HG02884 (cell line): ENCODE results near the gene LSM11.
A peak's percentile ranks its signal among the peaks of the same experiment; 100 is the strongest.
"Not testable (repeated sequence)": the region's sequence is repeated elsewhere in the genome, so short reads cannot be mapped to it uniquely, and the experiment has no call there.

Experiments used
- ATAC-seq: cut with Tn5 transposase; IDR thresholded peaks from one replicate; pipeline ENCODE4 v1.9.1; 2021; ENCODE audit warnings: mild to moderate bottlenecking, moderate library complexity; ENCODE audit not compliant: unreplicated experiment

Gene LSM11

GRCh38 chr5:157743163-157744050, at the start of gene LSM11:
TSS of gene LSM11 (plus strand) at chr5:157743712. CDS start at chr5:157743751, 39 bp downstream.
- peak; percentile 83 for ATAC-seq

- not testable (repeated sequence) for ATAC-seq
Observed at GRCh38 chr5:157693816-157694215, 49.7 kb upstream of the LSM11 start.

- ATAC-seq, result not testable (repeated sequence)
Observed at GRCh38 chr5:157696154-157696553, 47.4 kb upstream of the LSM11 start.

- ATAC-seq, result not testable (repeated sequence)
Observed at GRCh38 chr5:157698674-157699073, 44.8 kb upstream of the LSM11 start.

GRCh38 chr5:157703736-157704135, 39.8 kb upstream of the LSM11 start:
- no peak for ATAC-seq

DNA sequence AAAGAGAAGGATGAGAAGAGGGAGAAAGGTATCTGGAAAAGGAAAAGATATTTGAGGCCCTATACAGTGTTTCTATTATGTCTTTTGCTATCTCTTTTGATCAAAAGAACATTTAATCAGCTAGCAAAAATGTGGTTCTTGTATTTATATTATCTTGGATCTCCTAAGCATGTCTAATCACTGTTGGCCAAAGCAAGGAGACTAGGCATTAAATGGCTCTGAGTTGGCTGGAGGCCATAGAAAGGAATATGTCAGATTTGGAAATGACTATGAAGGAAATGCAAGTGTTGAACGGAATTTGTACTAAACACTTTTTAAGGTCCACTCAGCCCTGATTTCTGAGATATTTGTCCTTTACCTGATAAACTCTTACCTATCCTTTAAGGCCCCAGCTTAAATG, 34.6 kb upstream of the LSM11 start:
- no peak for ATAC-seq

DNA sequence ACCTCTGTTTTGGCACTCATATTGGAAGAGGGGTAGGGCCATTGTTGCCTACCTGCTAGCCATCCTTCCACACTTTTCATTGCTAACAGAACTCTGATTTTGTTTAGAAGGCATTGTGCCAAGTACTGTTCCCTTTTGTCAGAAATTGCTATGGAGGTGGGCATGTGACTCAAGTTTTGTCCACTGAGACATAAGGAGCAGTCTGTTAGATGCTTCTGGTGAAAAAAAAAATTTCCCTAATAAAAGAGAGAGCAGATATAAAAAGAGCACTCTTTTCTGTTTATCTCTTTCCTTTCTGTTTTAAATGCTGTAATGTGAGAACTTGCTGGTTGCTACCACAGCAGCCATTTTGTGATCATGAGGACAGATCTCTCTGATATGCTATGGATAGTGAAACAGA, 34.2 kb upstream of the LSM11 start:
- ATAC-seq, result no peak

GRCh38 chr5:157710431-157710830, 33.1 kb upstream of the LSM11 start:
- no peak for ATAC-seq

DNA sequence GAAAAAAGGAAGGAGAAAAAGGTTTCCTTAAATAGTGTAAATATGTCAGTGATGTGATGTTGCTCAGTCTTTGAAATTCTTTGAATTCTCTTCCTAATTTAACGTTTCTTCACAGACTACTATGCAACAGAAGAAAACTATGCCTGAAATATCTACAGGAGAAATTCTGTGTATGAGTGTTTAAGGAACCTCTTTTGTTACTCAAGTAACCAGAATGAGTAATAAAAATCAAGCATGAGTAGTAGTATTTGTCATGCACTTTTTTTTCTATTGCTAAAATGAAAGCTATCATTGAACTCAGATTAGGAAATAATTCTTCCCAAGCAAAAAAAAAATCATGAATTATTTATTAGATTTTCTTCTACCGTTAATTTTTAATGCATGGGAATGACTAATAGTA, 32.6 kb upstream of the LSM11 start:
- peak; percentile 74 for ATAC-seq

- no peak for ATAC-seq
Observed at GRCh38 chr5:157713830-157714595, 29.5 kb upstream of the LSM11 start.

- no peak for ATAC-seq
Observed at GRCh38 chr5:157714596-157714864, 29.0 kb upstream of the LSM11 start.

DNA sequence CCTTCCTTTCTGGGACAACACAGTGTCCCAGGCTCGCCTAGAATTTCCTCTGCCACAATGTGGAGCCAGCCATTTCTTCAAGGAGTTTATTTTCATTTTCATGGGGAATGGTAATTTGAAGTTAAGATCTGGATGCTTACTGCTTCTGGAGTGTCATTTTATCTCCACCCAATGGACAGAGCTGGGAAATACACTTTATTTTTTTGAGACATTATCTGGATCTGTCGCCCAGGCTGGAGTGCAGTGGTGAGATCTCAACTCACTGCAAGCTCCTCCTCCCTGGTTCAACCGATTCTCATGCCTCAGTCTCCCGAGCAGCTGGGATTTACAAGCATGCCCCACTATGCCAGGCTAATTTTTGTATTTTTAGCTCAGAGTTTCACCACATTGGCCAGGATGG, 25.0 kb upstream of the LSM11 start:
- ATAC-seq, result peak; percentile 80

- no peak for ATAC-seq
Observed at GRCh38 chr5:157719245-157719644, 24.3 kb upstream of the LSM11 start.

- ATAC-seq, result no peak
Observed at GRCh38 chr5:157721159-157721558, 22.4 kb upstream of the LSM11 start.

DNA sequence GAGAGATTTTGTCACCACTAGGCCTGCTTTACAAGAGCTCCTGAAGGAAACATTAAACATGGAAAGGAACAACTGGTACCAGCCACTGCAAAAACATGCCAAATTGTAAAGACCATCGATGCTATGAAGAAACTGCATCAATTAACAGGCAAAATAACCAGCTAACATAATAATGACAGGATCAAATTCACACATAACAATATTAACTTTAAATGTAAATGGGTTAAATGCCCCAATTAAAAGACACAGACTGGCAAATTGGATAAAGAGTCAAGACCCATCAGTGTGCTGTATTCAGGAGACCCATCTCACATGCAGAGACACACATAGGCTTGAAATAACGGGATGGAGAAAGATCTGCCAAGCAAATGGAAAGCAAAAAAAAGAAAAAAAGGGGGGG, 20.6 kb upstream of the LSM11 start:
- ATAC-seq, result not testable (repeated sequence)

- ATAC-seq, result not testable (repeated sequence)
Observed at GRCh38 chr5:157726607-157727006, 16.9 kb upstream of the LSM11 start.

DNA sequence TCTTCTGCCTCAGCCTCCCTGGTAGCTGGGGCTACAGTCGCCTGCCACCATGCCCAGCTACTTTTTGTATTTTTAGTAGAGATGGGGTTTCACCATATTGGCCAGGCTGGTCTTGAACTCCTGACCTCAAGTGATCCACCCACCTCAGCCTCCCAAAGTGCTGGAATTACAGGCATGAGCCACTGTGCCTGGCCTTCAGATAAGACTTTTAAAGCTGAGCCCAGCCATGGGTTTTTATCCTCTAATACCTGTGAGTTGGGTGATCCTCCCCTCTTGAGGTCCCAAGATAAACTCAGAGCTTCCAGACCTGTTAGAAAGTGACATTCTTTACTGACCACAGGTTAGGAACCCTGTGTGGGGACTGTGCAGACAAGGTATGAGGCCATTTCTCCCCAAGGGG, 15.7 kb upstream of the LSM11 start:
- not testable (repeated sequence) for ATAC-seq

DNA sequence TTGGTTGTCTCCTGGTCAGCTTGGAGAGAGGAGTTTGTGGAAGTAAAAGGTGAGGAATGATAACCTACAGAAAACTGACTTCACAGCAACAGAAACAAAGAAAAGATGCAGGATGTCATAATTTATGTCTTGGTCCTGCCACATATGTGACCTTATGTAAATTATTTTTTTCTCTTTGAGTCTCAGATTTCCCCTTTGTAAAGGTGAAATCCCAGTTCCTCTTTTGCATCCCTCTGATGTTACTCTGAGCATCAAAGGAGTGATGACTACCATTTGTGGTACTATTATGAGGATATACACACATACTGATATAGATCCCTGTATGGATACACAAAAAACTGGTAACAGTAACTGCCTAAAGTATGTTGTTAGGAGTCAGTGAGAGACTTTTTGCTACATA, 13.7 kb upstream of the LSM11 start:
- ATAC-seq, result peak; percentile 62

GRCh38 chr5:157730900-157731271, 12.6 kb upstream of the LSM11 start:
- no peak for ATAC-seq

GRCh38 chr5:157731272-157732129, 12.0 kb upstream of the LSM11 start, which contains the start of gene THG1L:
TSS of gene THG1L (plus strand) at chr5:157731420. CDS start at chr5:157731441, 21 bp downstream.
- ATAC-seq, result peak; percentile 92

GRCh38 chr5:157732130-157732514, 11.4 kb upstream of the LSM11 start:
- no peak for ATAC-seq
